ENCODE results near the gene PGS1.

DNA sequence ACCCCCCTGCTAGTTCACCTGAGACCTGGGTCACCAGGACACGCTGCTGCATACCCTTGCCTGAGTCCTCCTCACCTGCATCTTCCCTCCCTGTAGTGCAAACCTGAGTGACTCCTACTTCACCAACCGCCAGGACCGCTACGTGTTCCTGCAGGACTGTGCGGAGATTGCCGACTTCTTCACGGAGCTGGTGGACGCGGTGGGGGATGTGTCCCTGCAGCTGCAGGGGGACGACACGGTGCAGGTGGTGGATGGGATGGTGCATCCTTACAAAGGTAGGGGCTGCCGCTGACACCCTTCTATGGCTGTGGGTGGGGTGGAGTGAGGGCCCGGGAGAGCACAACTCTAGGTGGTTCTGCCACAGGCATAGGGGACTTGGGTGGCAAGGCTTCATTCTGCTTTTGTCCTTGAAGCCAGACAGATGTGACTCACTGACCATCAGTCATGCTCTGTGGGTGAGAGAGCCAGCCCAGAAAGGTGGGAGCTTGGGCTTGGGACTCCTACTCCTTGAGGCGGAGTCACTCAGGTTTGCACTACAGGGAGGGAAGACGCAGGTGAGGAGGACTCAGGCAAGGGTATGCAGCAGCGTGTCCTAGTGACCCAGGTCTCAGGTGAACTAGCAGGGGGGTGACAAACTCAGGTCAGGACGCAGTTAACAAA lies 22.3 kb downstream of the PGS1 start:
- TF ChIP-seq POLR2AphosphoS5 (IDR thresholded peaks at IDR 0.05; ENCODE audit: low read depth, low read length) = no peak
- TF ChIP-seq POLR2A (IDR thresholded peaks at IDR 0.05; ENCODE audit: low read depth, low read length) = no peak
- TF ChIP-seq TAF1 (IDR thresholded peaks at IDR 0.05; ENCODE audit: borderline replicate concordance, low read depth, low read length) = no peak

Measured in GM12892 (cell line).